HFFc6 (cell line): ENCODE measurements around the gene C1orf21. TPM values are rescaled to one million over a fixed set of nuclear protein-coding genes. Genes with fewer than 3 reads are reported as not detected.

Source experiments
- DNase-seq: peaks from one replicate; pipeline ENCODE4 v3.0.0-alpha.2; 2018
- H3K27ac Mint-ChIP-seq: 2 replicates; pipeline ENCODE4 v1.8.0; 2020; ENCODE audit warnings: mild to moderate bottlenecking, mixed read lengths
- H3K27me3 Mint-ChIP-seq: 2 replicates; pipeline ENCODE4 v1.8.0; 2021; ENCODE audit warnings: mild to moderate bottlenecking, moderate library complexity, mixed read lengths; ENCODE audit not compliant: insufficient read depth
- H3K36me3 Mint-ChIP-seq: 2 replicates; pipeline ENCODE4 v1.8.0; 2021; ENCODE audit warnings: low read depth, mixed read lengths
- H3K4me1 Mint-ChIP-seq: 2 replicates; pipeline ENCODE4 v1.8.0; 2020; ENCODE audit warnings: low read depth, mixed read lengths
- H3K4me3 Mint-ChIP-seq: 2 replicates; pipeline ENCODE4 v1.8.0; 2020; ENCODE audit warnings: mild to moderate bottlenecking, moderate library complexity, mixed read lengths
- H3K9me3 Mint-ChIP-seq: 2 replicates; pipeline ENCODE4 v1.8.0; 2020; ENCODE audit warnings: mild to moderate bottlenecking, mixed read lengths
- CTCF ChIP-seq: fragments of 200-600 bp; sonication (generic); IDR thresholded peaks from 2 replicates; pipeline ENCODE4 v1.5.0; 2021; ENCODE audit warnings: antibody characterized with exemption, mild to moderate bottlenecking
- total RNA-seq, 6 experiments: library from RNA; stranded (reverse); fragmentation: NEBNext Ultra II Directional; extraction: Animal tissue kit (Norgen Biotek cat#: 25700); gene quantifications; 2 replicates in 1 of 6; 3 replicates in 5 of 6; pipeline ENCODE4 v1.2.3, GENCODE V29; 2021

Gene C1orf21
- total RNA-seq, 6 experiments from 2014 or later: 4.0 to 10.2 (median 8.5) TPM

GRCh38 chr1:184507165-184507564 lies 120.3 kb downstream of the C1orf21 start:
- Mint-ChIP-seq H3K9me3 (no peaks in the 10 kb centered on the region), H3K27ac (peak overlapping the region; percentile 14; the same call in 1 of the 2 replicates), H3K4me1 (peaks cover 20% of the 10 kb centered on the region), H3K36me3 (no peaks in the 10 kb centered on the region), H3K27me3 (no peaks in the 10 kb centered on the region), H3K4me3 (no peak overlapping the region)
- DNase-seq: no peak
- no peak for TF ChIP-seq CTCF

- peak overlapping the region; percentile 64 for H3K27ac Mint-ChIP-seq
- H3K9me3 Mint-ChIP-seq: no peaks in the 10 kb centered on the region
- peak; percentile 16 for DNase-seq
- H3K4me3 Mint-ChIP-seq: peak overlapping the region; percentile 50
- H3K36me3 Mint-ChIP-seq: no peaks in the 10 kb centered on the region
- no peak for TF ChIP-seq CTCF
- H3K27me3 Mint-ChIP-seq: no peaks in the 10 kb centered on the region
- peaks cover 20% of the 10 kb centered on the region for H3K4me1 Mint-ChIP-seq
Observed at GRCh38 chr1:184507604-184508280, 120.9 kb downstream of the C1orf21 start.

GRCh38 chr1:184509105-184509504 lies 122.3 kb downstream of the C1orf21 start:
- H3K4me3 Mint-ChIP-seq: no peak overlapping the region

GRCh38 chr1:184510110-184510509 lies 123.3 kb downstream of the C1orf21 start:
- H3K36me3 Mint-ChIP-seq: no peaks in the 10 kb centered on the region
- no peaks in the 10 kb centered on the region for H3K27me3 Mint-ChIP-seq
- H3K9me3 Mint-ChIP-seq: no peaks in the 10 kb centered on the region
- H3K4me1 Mint-ChIP-seq: peaks cover 29% of the 10 kb centered on the region
- no peak for DNase-seq
- no peak for TF ChIP-seq CTCF
- H3K4me3 Mint-ChIP-seq: no peak overlapping the region
- no peak overlapping the region for H3K27ac Mint-ChIP-seq

More at GRCh38 chr1:184509105-184509504, 122.3 kb downstream of the C1orf21 start:
- Mint-ChIP-seq H3K27ac (no peak overlapping the region), H3K27me3 (no peaks in the 10 kb centered on the region), H3K9me3 (no peaks in the 10 kb centered on the region), H3K36me3 (no peaks in the 10 kb centered on the region), H3K4me1 (peaks cover 24% of the 10 kb centered on the region)
- TF ChIP-seq CTCF: no peak
- DNase-seq: no peak

- Mint-ChIP-seq H3K36me3 (no peaks in the 10 kb centered on the region), H3K27ac (no peak overlapping the region), H3K9me3 (no peaks in the 10 kb centered on the region), H3K4me3 (no peak overlapping the region), H3K27me3 (no peaks in the 10 kb centered on the region), H3K4me1 (peaks cover 21% of the 10 kb centered on the region)
- no peak for DNase-seq
- TF ChIP-seq CTCF: no peak
Observed at GRCh38 chr1:184512724-184513123, 125.9 kb downstream of the C1orf21 start.
